Measurements from ENCODE around the gene MAP4K4. TPM values are rescaled to one million over a fixed set of nuclear protein-coding genes. Genes with fewer than 3 reads are reported as not detected.

MAP4K4 gene
- polyA plus RNA-seq, 1 donor (not counting 4 experiments of a cell fraction or from before 2014, with no cell fraction given): 84.1 TPM

DNA sequence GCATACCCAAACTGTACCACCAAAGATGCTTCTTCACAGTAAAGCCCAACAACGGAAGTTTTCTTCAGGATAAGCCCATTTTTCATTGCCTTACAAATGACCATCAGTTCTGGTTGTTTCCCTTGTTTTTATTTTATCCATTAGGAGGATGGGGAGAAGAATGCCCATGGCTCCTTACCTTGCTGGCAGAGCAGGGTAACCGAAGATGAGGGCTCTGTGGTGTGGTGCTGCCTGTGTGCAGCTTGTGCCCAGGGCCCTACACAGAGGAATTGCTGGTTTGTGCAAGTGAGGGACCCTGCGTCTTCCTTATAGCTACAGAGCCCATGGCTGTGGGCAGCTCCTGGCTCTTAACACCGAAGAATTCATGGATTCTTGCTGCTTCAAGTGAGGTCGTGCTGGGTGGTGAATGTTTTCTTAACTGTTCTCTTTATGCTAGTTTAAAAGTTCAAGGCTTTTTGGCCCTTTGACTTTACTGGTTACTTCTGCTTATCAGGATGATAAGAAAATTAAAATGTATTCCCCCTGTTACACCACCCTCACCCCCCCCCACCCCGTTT lies 110.6 kb downstream of the MAP4K4 start:
- Histone ChIP-seq H3K27ac (ENCODE audit: control insufficient read depth, insufficient read depth, low read length) (no peak overlapping the region), H3K36me3 (ENCODE audit: control insufficient read depth in 2 of 2, extremely low read depth in 1 of 2, insufficient read depth in 2 of 2, low read length in 2 of 2) (peaks cover 4 to 5% of the 10 kb centered on the region in 2 experiments), H3K9ac (ENCODE audit: control insufficient read depth, extremely low read depth, insufficient read depth, low read length) (no peak overlapping the region), H2AFZ (ENCODE audit: control insufficient read depth, low read length) (no peak overlapping the region), H3K4me1 (ENCODE audit: control insufficient read depth, extremely low read depth, insufficient read depth, low read length) (peaks cover 41% of the 10 kb centered on the region), H3K4me2 (ENCODE audit: control insufficient read depth, extremely low read depth, insufficient read depth, low read depth, low read length) (no peak overlapping the region), H3K9me1 (ENCODE audit: control insufficient read depth, extremely low read depth, insufficient read depth, low read length) (peaks cover 3% of the 10 kb centered on the region), H3K4me3 (ENCODE audit: control insufficient read depth in 2 of 3, extremely low read depth in 1 of 3, insufficient read depth in 2 of 3, low read depth in 1 of 3, low read length in 3 of 3) (no peak overlapping the region), H3K27me3 (ENCODE audit: control insufficient read depth, extremely low read depth, insufficient read depth, low read length) (no peaks in the 10 kb centered on the region), H4K20me1 (ENCODE audit: control insufficient read depth, extremely low read depth, insufficient read depth, low read length) (no peaks in the 10 kb centered on the region), H3K9me3 (ENCODE audit: control insufficient read depth, low read depth, low read length) (no peaks in the 10 kb centered on the region), H3K79me2 (ENCODE audit: control insufficient read depth, insufficient read depth, low read length) (peaks cover 83% of the 10 kb centered on the region)
- FAIRE-seq (no peak), DNase-seq (ENCODE audit: low read depth, low spot score) (no peak)
- TF ChIP-seq CTCF (optimal IDR thresholded peaks at IDR 0.05 in 1 of 3, IDR thresholded peaks at IDR 0.05 in 1 of 3, conservative IDR thresholded peaks at IDR 0.05 in 1 of 3; ENCODE audit: extremely low read depth in 1 of 3, insufficient read depth in 2 of 3, low read length in 3 of 3): no peak
- no peak for TF ChIP-seq EZH2 (IDR thresholded peaks at IDR 0.05; ENCODE audit: low read length)
- dilution Hi-C loops (cut with MboI; ENCODE audit: extremely low pct_ligation_motif_present, low sequenced_read_pairs): no loop called here

GRCh38 chr2:101809698-101810097 lies 112.2 kb downstream of the MAP4K4 start:
- Histone ChIP-seq H2AFZ (ENCODE audit: control insufficient read depth, low read length) (no peak overlapping the region), H3K9me3 (ENCODE audit: control insufficient read depth, low read depth, low read length) (no peaks in the 10 kb centered on the region), H3K4me3 (ENCODE audit: control insufficient read depth in 2 of 3, extremely low read depth in 1 of 3, insufficient read depth in 2 of 3, low read depth in 1 of 3, low read length in 3 of 3) (no peak overlapping the region), H3K9me1 (ENCODE audit: control insufficient read depth, extremely low read depth, insufficient read depth, low read length) (no peaks in the 10 kb centered on the region), H3K79me2 (ENCODE audit: control insufficient read depth, insufficient read depth, low read length) (peaks cover 83% of the 10 kb centered on the region), H3K9ac (ENCODE audit: control insufficient read depth, extremely low read depth, insufficient read depth, low read length) (no peak overlapping the region), H4K20me1 (ENCODE audit: control insufficient read depth, extremely low read depth, insufficient read depth, low read length) (no peaks in the 10 kb centered on the region), H3K4me2 (ENCODE audit: control insufficient read depth, extremely low read depth, insufficient read depth, low read depth, low read length) (no peak overlapping the region), H3K27ac (ENCODE audit: control insufficient read depth, insufficient read depth, low read length) (no peak overlapping the region), H3K4me1 (ENCODE audit: control insufficient read depth, extremely low read depth, insufficient read depth, low read length) (peaks cover 29% of the 10 kb centered on the region), H3K27me3 (ENCODE audit: control insufficient read depth, extremely low read depth, insufficient read depth, low read length) (no peaks in the 10 kb centered on the region), H3K36me3 (ENCODE audit: control insufficient read depth in 2 of 2, extremely low read depth in 1 of 2, insufficient read depth in 2 of 2, low read length in 2 of 2) (peaks cover 4 to 5% of the 10 kb centered on the region in 2 experiments)
- no peak for TF ChIP-seq CTCF (optimal IDR thresholded peaks at IDR 0.05 in 1 of 3, IDR thresholded peaks at IDR 0.05 in 1 of 3, conservative IDR thresholded peaks at IDR 0.05 in 1 of 3; ENCODE audit: extremely low read depth in 1 of 3, insufficient read depth in 2 of 3, low read length in 3 of 3)
- no peak for TF ChIP-seq EZH2 (IDR thresholded peaks at IDR 0.05; ENCODE audit: low read length)
- no peak for DNase-seq (ENCODE audit: low read depth, low spot score)
- FAIRE-seq: no peak
- dilution Hi-C loops (cut with MboI; ENCODE audit: extremely low pct_ligation_motif_present, low sequenced_read_pairs): no loop called here
